HG03095 (cell line): ENCODE results near the gene ZBTB7C.

Experiments used
- ATAC-seq: cut with Tn5 transposase; IDR thresholded peaks from one replicate; pipeline ENCODE4 v1.9.1; 2021; ENCODE audit warnings: moderate library complexity; ENCODE audit not compliant: unreplicated experiment

Gene ZBTB7C

GRCh38 chr18:48355276-48356115, 53.7 kb downstream of the ZBTB7C start:
- no peak for ATAC-seq

GRCh38 chr18:48354746-48355260, 54.4 kb downstream of the ZBTB7C start:
- ATAC-seq, result no peak

- no peak for ATAC-seq
Observed at GRCh38 chr18:48352051-48352755, 57.0 kb downstream of the ZBTB7C start.

GRCh38 chr18:48351216-48352050, 57.8 kb downstream of the ZBTB7C start:
- no peak for ATAC-seq

- ATAC-seq, result no peak
Observed at GRCh38 chr18:48348739-48349138, 60.4 kb downstream of the ZBTB7C start.

GRCh38 chr18:48347756-48348326, 61.3 kb downstream of the ZBTB7C start:
- ATAC-seq, result no peak

- no peak for ATAC-seq
Observed at GRCh38 chr18:48345596-48345995, 63.6 kb downstream of the ZBTB7C start.

GRCh38 chr18:48342581-48342980, 66.6 kb downstream of the ZBTB7C start:
- ATAC-seq, result no peak

GRCh38 chr18:48342125-48342524, 67.1 kb downstream of the ZBTB7C start:
- ATAC-seq, result no peak

GRCh38 chr18:48340560-48340959, 68.6 kb downstream of the ZBTB7C start:
- ATAC-seq, result no peak

- ATAC-seq, result no peak
Observed at GRCh38 chr18:48339692-48340091, 69.5 kb downstream of the ZBTB7C start.

- ATAC-seq, result no peak
Observed at GRCh38 chr18:48338915-48339314, 70.3 kb downstream of the ZBTB7C start.

GRCh38 chr18:48337053-48337452, 72.1 kb downstream of the ZBTB7C start:
- ATAC-seq, result no peak

- ATAC-seq, result no peak
Observed at GRCh38 chr18:48336332-48336731, 72.9 kb downstream of the ZBTB7C start.

- ATAC-seq, result no peak
Observed at GRCh38 chr18:48335829-48336228, 73.4 kb downstream of the ZBTB7C start.

- no peak for ATAC-seq
Observed at GRCh38 chr18:48334845-48335244, 74.3 kb downstream of the ZBTB7C start.

- ATAC-seq, result no peak
Observed at GRCh38 chr18:48333563-48333962, 75.6 kb downstream of the ZBTB7C start.

- no peak for ATAC-seq
Observed at GRCh38 chr18:48330016-48330991, 78.9 kb downstream of the ZBTB7C start.

- ATAC-seq, result no peak
Observed at GRCh38 chr18:48328473-48329210, 80.5 kb downstream of the ZBTB7C start.
